Measurements from ENCODE around the gene P2RY11.

P2RY11 gene, protein sequence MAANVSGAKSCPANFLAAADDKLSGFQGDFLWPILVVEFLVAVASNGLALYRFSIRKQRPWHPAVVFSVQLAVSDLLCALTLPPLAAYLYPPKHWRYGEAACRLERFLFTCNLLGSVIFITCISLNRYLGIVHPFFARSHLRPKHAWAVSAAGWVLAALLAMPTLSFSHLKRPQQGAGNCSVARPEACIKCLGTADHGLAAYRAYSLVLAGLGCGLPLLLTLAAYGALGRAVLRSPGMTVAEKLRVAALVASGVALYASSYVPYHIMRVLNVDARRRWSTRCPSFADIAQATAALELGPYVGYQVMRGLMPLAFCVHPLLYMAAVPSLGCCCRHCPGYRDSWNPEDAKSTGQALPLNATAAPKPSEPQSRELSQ

DNA sequence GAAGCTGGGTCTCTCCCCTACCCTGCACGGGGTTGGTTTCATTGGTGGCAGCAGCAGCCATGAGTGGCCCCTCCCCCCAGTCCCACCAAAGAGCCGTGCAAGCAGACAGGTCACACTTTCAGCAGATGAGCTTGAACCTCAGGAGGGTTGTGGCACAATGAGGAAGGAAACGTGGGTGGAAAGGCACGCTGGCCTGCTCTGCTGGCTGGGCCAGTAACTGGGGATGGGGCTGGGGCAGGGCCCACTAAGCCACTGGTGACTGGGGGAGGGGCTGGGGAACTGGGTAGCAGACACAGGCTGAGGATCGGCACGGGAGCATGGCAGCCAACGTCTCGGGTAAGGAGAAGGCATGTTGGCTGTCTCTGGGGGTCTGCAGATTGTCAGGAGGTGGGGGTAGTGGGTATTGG lies at the start of gene P2RY11:
TSS of gene P2RY11 (plus strand) at position 289 of the 407 bp plus-strand sequence. CDS start at position 318, 29 bp downstream.
- in situ Hi-C loops (cut with MboI; ENCODE audit: low sequenced_read_pairs), result no loop called here

DNA sequence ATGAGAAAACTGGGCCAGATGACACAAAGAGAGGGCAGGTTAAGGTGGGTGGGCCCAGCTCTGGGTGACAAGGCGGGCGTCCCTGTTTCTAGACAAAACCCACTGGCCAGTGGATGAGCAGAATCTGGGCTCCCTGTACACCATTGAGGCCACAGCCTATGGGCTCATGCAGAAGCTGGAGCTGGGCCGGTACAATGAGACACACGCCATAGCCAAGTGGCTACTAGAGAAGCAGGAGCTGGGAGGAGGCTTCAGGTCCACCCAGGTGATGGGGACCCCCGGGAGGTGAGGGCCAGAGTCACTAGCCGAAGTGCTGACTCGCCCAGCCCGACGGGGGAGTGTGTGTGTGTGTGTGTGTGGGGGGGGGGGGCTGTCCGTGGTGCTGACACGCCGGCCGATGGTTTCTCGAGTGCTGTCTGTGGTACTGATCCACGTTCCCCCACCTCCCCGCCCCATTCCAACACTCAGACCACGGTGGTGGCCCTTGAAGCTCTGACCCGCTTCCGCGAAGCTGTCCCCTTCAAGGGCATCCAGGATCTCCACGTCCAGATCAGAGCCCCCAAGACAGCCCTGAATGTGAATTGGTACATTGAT lies 49.7 kb upstream of the P2RY11 start:
- in situ Hi-C loops (cut with MboI; ENCODE audit: low sequenced_read_pairs), result no loop called here

DNA sequence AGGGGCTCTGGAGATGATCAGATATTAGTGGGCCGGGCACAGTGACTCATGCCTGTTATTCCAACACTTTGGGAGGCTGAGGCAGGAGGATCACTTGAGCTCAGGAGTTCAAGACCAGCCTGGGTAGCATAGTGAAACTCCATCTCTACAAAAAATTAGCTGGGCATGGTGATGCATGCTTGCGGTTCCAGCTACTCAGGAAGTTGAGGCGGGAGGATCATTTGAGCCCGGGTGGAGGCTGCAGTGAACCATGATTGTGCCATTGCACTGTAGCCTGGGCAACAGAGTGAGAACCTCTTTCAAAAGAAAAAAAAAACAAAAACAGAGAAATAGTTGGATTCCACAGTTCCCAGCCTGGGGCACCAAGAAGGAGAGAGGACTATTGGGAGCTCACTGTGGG lies 43.3 kb upstream of the P2RY11 start:
- in situ Hi-C loops (cut with MboI; ENCODE audit: low sequenced_read_pairs), result no loop called here

DNA sequence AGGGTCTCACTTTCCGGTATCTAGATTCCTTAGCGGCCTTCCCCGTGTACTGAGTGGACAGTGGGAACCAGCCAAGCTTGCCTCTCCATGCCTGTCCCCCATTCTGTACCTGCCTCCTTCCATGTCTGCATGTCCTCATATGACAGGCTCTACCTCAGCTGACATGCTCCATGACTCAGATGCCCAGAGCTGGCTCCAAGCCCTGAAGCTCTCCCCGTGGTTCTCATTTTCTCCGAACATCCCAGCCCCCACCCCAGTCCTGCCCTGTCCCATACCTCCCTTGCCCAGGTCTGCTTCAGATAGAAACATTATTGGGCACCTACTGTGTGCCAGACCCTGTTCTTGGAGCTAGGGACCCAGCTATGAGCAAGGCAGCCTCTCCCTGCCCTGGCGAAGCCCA lies 42.4 kb upstream of the P2RY11 start:
- in situ Hi-C loops (cut with MboI; ENCODE audit: low sequenced_read_pairs), result no loop called here

DNA sequence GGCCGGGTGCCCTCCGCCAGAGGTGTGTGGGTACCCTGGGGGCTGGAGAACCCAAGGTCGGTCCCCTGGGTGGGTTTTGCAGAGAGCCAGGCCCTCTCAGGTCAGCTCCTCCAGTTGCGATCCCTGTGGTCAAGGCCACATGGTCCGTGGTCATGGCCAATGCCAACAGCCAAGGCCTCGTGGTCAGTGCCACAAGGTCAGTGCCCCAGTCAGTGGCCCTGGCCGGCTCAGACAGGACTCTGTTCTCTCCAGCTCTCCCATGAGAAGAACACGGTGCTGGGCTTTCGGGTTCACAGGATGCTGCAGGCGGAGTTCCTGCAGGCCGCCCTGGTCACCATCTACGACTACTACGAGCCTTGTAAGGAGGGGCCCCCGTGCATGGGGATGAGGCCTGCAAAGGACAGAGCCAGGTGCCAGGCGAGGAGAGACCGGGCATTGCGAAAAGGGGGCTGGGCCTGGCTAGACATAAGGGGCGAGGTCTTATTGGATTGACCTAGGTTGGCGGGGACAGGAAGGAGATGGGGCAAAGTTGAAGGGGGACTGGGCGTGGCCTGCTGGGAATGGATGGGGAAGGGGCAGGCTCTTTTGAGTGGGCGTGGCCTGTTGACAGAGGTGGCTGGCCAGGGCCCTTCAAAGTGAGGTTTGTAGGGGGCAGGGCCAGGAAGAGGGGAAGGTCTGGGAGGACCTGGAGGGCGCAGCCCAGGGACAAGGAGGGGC lies 40.6 kb upstream of the P2RY11 start:
- in situ Hi-C loops (cut with MboI; ENCODE audit: low sequenced_read_pairs), result no loop called here

DNA sequence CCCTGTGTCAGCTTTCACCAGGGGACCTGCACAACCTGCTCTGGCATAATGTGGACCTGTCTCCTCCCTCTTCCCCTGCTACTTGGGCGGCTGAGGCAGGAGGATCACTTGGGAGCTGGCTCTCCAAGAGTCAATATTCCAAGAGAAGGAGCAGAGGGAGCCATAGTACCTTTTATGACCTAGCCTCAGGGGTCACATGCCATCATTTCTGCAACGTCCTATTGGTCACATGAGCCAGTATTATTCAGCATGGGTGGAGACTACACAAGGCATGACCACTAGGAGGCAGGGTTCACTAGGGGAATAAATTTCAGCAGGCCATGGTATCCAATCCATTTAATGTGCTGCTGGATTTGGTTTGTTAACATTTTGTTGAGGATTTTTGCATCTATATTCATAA lies 37.3 kb upstream of the P2RY11 start:
- in situ Hi-C loops (cut with MboI; ENCODE audit: low sequenced_read_pairs), result no loop called here

DNA sequence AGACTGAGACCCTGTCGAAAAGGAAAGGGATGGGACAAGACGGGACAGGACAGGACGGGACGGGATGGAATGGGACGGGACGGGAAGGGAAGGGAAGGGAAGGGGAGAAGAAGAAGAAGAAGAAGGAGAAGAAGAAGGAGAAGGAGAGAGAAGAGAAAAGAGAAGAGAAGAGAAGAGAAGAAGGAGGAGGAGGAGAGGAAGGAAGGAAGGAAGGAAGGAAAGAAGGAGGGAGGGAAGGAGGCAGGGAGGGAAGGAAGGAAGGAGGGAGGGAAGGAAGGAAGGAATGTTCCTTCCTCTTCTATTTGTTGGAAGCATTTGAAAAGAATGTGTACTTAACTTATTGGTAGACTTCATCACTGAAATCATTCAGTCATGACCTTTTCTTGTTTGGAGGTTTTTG lies 35.0 kb upstream of the P2RY11 start:
- in situ Hi-C loops (cut with MboI; ENCODE audit: low sequenced_read_pairs), result no loop called here

DNA sequence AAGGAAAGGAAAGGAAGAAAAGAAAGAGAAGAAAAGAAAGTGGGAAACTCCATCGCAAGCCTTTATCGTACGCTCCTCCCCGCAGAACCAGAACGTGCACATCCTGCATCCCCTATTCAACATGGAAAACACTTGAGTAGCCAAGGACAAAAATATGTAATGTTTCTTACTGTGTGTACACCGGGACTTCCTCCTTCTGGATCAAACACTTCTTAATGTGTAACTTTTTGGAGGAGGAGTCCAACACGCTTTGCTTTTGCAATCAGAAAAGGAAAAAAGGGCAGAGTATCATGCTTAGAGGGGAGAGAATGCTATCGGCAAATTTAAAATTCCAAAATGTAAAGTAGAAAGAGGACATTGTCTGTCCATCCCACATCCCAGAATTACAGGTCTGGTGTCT lies 33.2 kb upstream of the P2RY11 start:
- in situ Hi-C loops (cut with MboI; ENCODE audit: low sequenced_read_pairs), result no loop called here

DNA sequence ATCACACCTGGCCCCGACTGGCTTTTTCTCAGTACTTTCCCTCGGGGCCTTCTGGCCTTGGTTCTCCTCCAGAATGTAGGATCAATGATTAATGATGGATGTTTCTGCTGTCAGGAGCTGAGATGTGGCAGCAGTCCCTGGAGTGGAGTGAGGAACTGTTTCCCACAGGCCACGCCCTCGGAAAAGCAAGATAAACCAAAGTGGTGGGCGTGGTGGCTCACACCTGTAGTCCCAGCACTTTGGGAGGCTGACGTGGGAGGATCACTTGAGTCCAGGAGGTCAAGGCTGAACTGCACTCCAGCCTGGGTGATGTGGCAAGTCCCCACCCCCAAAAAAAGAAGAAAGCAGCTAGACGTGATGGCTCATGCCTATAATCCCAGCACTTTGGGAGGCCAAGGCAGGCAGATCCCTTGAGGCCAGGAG lies 32.5 kb upstream of the P2RY11 start:
- in situ Hi-C loops (cut with MboI; ENCODE audit: low sequenced_read_pairs), result no loop called here

DNA sequence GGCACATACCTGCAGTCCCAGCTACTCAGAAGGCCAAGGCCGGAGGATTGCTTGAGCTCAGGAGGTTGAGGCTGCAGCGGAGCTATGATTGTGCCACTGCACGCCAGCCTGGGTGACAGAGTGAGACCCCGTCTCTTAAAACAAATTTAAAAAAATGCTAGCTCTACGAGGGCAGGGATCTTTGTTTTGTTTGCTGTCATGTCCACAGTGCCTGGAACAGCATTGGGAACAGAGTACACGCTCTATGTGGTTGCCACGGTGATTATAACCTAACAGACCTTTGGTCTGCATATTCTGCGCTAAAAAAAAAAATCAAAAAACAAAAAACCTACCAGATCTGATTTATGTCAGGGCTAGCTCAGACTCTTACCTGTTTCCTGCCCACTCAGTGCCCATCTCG lies 27.6 kb upstream of the P2RY11 start:
- in situ Hi-C loops (cut with MboI; ENCODE audit: low sequenced_read_pairs), result no loop called here

DNA sequence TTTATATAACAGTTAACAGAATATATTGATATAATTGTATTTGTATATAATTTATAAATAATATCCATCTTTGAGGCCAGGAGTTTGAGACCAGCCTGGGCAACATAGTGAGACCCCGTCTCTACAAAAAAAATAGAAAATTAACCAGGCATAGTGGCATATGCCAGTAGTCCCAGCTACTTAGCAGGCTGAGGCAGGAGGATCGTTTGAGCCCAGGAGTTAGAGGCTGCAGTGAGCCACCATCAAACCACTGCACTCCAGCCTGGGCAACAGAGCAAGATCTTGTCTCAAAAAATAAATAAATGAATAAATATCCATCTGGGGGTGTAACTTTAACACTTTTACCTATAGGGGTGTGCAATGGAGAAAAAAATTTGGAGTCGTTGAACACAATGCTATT lies 26.7 kb upstream of the P2RY11 start:
- in situ Hi-C loops (cut with MboI; ENCODE audit: low sequenced_read_pairs), result no loop called here

DNA sequence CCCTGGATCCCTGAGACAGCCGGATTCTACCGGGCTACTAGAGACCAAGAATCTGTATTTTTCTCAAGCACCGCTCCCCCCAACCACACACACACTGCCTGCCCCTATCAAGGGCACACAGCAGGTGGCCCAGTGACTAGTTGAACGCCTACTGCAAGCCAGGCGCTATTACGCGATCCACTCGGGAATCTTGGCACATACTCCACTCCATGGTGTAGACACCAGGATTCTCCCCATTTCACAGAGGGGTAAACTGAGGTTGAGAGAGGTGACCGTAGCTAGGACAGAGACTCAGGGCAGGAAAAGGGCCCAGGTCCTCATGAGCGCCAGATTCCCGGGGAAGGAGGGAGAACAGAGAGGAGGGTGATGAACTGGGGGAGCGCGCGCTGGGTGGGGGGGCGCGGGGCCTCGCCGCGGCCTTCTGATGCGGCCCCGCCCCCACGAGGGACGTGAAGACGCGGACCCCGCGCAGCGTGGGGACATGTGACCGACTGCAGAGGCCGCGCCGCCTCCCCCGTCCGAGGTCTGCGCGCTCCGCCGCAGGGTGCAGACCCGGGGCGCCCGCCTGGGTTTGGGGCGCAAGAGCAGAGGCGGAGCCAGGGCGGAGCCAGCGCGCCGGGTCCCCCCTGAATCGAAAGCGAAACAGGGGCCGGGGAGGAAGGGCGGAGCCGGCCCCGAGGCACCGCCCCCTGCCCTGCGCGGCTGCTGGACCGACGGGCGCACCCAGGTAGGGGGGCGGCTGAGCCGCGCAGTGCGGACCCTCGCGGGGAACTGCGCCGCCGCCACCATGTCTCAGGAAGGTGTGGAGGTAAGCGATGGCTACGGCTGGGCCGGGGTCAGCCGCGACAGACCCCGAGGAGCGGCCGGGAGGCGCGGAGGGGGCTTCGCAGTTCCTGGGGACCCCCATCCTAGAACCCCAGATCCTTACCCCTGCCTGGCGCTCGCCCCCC lies 25.6 kb upstream of the P2RY11 start, which contains the start of gene SHFL:
TSS of gene SHFL (plus strand) at position 677 of the 950 bp plus-strand sequence. CDS start at position 788, 111 bp downstream.
- in situ Hi-C loops (cut with MboI; ENCODE audit: low sequenced_read_pairs), result no loop called here

DNA sequence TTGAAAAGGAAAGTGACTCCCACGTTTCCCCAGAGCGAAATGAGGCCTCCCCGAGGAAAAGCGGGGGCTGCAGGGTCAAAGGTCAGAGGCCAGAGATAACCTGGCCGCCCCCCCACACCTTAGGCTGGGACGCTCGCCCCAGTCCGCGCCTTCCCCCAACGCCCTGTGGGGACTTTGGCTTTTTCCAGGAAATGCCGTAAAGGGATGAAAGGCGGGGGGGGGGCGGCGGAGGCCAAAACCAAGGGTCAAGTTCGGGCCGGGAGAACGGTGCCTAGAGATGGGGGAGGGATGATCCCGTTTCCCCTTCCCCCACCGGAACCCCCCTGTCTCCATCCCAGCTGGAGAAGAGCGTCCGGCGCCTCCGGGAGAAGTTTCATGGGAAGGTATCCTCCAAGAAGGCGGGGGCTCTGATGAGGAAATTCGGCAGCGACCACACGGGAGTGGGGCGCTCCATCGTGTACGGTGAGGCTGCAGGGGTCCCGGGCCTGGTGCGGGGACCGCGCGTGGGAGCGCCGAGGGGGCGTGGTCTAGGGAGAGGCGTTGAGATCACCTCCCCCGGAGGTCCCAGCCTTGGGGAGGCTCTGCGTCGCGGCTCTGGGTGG lies 24.8 kb upstream of the P2RY11 start:
- in situ Hi-C loops (cut with MboI; ENCODE audit: low sequenced_read_pairs), result no loop called here

DNA sequence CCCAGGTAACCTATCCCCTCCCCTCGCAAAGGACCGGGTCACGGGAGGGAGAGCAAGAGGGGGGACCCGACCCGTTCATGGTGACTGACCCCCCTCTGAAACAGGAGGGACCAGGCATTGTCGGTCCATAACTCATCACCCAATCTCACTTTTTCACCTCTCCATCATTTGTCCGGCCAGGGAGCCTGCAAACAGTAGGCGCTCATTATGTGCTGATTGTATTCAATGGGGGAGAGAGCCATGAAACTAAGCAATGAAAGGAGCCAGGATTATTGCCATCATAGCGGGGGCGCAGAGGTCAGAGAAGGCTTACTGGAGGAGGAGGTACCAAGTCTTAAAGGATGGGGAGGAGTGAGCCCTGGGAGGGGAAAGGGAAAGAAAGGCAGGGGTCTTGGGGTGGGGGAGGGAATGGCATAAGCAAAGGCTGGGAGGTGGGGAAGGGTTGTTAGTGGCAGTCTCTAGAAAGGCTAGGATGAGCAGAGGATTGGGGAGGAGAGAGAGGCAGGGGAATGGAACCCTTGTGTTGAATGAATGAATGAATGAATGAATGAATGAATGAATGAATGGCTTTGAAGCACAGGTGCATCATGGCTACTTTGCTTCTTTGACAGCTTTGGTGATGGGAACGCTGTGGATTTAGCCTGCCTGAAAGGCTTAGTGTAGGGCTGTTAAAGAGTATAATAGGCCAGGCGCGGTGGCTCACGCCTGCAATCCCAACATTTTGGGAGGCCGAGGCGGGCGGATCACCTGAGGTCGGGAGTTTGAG lies 24.0 kb upstream of the P2RY11 start:
- in situ Hi-C loops (cut with MboI; ENCODE audit: low sequenced_read_pairs), result no loop called here

DNA sequence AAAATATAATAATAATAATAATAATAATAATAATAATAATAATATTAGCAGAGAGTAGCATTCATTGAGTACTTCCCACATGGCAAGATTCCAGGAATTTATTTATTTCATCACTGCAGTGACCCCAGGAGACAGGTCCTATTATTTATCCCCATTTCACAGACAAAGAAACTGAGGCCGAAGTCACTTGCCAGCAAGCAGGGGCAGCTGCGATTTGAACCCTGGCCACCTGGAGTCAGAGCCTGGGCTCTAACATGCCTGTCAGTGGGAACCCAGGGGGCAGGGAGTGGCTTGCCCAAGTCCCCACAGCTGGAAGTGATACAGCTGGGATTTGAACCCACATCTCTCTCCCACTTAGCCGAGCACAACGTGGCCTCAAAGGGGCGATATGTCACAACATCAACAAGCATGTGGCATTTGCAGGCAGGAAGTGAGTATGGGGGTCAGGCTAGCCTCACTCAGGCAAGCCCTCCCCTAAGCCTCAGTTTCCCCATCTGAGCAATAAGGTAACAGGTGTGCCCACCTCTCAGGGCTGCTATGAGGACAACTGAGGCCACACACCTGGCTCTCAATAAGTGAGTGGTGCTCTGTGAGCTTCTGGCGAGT lies 22.4 kb upstream of the P2RY11 start:
- in situ Hi-C loops (cut with MboI; ENCODE audit: low sequenced_read_pairs), result no loop called here

DNA sequence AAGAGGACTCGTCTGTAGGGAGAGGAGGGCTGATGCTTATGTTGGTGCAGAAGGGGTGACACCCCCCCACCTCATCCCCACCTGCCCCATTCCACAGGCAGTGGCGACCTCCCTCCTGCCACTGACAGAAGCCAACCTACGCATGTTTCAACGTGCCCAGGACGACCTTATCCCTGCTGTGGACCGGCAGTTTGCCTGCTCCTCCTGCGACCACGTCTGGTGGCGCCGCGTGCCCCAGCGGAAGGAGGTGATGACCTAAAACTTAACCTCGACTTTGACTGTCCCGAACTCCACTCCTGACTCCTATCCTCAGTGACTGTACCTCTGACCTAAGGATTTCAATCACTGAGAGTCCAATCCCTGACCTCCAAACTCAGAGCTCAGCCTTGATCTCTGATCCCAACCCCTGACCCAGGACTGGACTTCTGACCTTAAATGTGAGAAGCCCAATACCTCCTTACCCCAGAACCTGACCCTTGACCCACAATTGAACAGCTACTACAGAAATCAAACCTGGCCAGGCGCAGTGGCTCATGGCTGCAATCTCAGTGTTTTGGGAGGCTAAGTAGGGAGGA lies 21.6 kb upstream of the P2RY11 start:
- in situ Hi-C loops (cut with MboI; ENCODE audit: low sequenced_read_pairs), result no loop called here

DNA sequence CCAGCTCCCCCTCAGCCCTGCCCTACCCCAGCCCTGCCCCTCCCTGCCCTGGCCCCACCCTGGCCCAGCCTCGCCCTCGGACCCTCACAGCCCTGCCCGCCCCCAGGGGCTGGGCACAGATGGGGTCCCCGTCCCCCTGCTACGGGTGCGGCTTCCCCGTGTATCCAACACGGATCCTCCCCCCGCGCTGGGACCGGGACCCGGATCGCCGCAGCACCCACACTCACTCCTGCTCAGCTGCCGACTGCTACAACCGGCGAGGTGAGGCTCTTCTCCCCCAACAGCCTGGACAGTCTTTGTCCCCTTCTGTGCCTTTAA lies 20.2 kb upstream of the P2RY11 start:
- in situ Hi-C loops (cut with MboI; ENCODE audit: low sequenced_read_pairs), result no loop called here

DNA sequence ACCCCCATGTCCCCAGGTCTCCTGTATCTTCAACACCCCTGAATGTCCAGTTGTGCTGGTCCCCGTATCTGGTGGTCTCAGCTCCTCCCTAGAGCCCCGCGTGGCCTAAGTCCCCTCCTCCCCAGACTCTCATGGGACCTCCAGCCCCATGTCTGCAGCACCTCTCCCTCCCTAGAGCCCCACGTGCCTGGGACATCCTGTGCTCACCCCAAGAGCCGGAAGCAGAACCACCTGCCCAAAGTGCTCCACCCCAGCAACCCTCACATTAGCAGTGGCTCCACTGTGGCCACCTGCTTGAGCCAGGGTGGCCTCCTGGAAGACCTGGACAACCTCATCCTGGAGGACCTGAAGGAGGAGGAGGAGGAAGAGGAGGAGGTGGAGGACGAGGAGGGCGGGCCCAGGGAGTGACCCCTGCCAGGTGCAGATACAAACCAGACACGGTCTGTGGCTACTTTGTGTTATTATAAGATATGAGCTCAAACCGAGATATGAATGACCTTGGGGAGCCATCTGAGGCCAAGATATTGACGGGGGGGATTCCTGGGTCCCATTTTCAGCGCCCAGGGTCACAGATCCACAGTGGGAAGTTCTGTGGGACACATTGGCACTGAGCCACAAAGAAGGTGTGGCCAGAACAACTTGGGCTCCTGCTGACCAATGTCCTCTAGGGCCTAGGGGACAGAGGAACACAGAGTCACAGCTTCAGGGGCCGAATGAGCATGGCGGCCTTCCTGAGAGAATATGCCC lies 19.4 kb upstream of the P2RY11 start:
- in situ Hi-C loops (cut with MboI; ENCODE audit: low sequenced_read_pairs), result no loop called here

Measured in HL-60/S4 treated with phorbol 12-myristate 13-acetate at 8.2 ng/mL for 4 days and 3 days (cell line).